GM19043 (cell line): Measurements from ENCODE around the gene BRD7.

ENCODE experiments used
- ATAC-seq: cut with Tn5 transposase; IDR thresholded peaks from one replicate; pipeline ENCODE4 v1.9.1; 2021; ENCODE audit warnings: low read depth; ENCODE audit not compliant: unreplicated experiment

The BRD7 gene

GRCh38 chr16:50368410-50369132 is at the start of gene BRD7:
Gene BRD7, minus strand, starts transcription at chr16:50368988. Its CDS starts 214 bp downstream, at chr16:50368774.
- ATAC-seq: peak; percentile 62

- no peak for ATAC-seq
Measured at GRCh38 chr16:50416388-50416787, 47.6 kb upstream of the BRD7 start.

GRCh38 chr16:50414152-50414551 is 45.4 kb upstream of the BRD7 start:
- no peak for ATAC-seq

GRCh38 chr16:50411034-50411433 is 42.2 kb upstream of the BRD7 start:
- ATAC-seq: no peak

- ATAC-seq: no peak
Measured at GRCh38 chr16:50408001-50408561, 39.3 kb upstream of the BRD7 start.

GRCh38 chr16:50407351-50407750 is 38.6 kb upstream of the BRD7 start:
- no peak for ATAC-seq

- ATAC-seq: no peak
Measured at GRCh38 chr16:50403491-50403890, 34.7 kb upstream of the BRD7 start.

GRCh38 chr16:50402298-50402895 is 33.6 kb upstream of the BRD7 start:
- no peak for ATAC-seq

- no peak for ATAC-seq
Measured at GRCh38 chr16:50401355-50401754, 32.6 kb upstream of the BRD7 start.

GRCh38 chr16:50400967-50401348 is 32.2 kb upstream of the BRD7 start:
- ATAC-seq: no peak

- ATAC-seq: no peak
Measured at GRCh38 chr16:50400312-50400966, 31.7 kb upstream of the BRD7 start.

- ATAC-seq: no peak
Measured at GRCh38 chr16:50399411-50399810, 30.6 kb upstream of the BRD7 start.

- ATAC-seq: no peak
Measured at GRCh38 chr16:50398336-50398735, 29.5 kb upstream of the BRD7 start.

GRCh38 chr16:50396761-50397535 is 28.2 kb upstream of the BRD7 start:
- ATAC-seq: no peak

- no peak for ATAC-seq
Measured at GRCh38 chr16:50395763-50396710, 27.2 kb upstream of the BRD7 start.

- no peak for ATAC-seq
Measured at GRCh38 chr16:50393858-50394802, 25.3 kb upstream of the BRD7 start.

- no peak for ATAC-seq
Measured at GRCh38 chr16:50393416-50393815, 24.6 kb upstream of the BRD7 start.

GRCh38 chr16:50390914-50391716 is 22.3 kb upstream of the BRD7 start:
- no peak for ATAC-seq
